ENCODE measurements around the gene DYRK2.

Gene DYRK2

DNA sequence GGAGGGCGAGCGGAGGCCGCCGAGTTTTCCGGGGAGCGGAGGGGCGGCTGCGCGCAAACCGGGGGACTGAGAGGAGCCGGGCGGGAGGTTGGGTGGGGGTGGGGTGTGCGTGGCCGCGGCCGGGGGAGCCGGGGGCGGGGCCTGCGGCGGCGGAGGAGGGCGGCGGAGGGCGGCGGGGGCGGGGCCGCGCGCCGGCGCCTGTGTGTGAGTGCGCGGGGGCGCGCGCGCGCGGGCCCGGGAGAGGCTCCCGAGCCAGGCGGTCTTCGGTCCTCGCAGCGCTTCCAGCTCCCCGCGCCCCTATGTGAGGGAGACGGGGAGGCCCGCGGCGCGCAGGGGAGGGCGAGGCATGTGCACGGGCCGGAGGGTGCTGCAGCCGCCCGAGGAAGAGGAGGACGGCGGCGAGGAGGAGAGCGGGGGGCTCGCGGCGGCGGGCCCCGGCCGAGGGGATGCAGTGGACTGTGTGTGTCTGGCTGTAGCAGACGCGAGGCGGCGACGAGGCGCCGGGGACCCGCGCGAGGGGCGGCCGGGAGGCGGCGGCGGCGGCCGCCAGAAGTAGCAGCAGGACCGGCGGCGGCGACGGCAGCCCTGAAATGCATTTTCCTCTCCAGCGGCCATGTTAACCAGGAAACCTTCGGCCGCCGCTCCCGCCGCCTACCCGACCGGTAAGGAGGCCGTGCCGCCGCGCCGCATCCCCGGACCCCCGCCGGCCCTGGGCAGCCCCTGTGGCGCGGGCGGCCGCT, at the start of gene DYRK2:
Gene DYRK2, plus strand, starts transcription at position 225 of the 740 bp plus-strand sequence. Its CDS starts 389 bp downstream, at position 614.
- DNase-seq: no peak

DNA sequence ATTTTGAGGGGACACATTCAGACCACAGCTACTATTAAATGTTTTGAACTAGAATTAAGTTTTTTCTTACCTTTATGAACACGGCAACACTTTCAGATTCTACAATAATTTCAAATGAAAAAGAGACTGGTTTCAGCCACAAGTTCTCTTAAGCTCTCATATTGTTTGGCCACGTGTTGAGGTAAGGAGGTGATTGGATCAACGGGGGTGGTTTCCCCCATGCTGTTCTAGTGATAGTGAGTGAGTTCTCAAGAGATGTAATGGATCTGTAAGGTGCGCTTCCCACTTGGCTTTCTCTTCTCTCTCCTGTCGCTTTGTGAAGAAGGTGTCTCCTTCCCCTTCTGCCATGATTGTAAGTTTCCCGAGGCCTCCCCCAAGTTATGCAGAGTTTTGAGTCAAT, 48.9 kb upstream of the DYRK2 start:
- DNase-seq: no peak

DNA sequence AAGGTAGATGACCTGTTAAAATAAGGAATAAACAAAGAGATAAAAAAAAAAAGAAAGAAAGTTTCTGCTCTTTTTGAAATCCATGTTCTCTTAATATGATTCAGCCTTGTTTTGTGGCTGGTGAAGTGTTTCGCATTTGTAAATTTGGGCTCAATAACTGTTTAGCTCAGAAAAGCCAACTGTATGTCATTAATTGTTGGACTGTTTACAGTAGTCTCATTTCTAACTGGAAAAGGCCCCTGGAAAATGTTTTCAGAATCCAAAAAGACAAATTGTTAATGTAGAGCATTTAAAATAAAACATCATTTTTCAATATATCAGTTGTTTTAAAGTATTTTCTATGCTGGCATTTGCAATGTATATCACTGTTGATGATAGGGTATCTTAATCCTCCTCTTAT, 47.4 kb upstream of the DYRK2 start:
- no peak for DNase-seq

DNA sequence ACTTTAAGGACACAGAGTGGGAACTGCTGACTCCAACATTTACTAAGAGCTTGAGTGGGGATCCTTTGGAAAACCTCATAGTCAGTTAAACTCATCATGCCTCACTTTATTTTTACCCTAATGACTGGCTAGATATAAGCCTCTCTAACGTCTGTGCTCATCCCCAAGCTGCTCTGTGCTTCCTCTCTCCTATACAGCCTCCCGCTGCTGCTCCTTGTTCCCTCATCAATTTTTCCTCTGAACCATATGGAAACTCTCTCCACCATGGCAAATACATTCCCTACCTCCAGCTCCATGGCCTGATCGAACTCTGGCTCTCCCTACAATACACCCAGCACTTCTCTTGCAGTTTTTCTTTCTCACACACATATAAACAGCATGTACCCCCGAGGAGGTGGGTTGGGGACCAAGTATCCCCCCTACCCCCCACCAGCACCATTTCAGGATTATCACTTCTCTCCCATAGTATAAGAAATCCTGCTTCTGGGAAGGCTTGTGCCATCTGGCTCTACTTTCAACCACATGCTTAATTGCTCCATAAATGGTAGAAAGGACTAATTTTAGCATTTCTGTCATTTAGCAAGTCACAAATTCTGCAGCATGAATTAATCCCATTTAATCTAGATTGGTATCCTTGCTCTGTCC, 39.2 kb upstream of the DYRK2 start:
- DNase-seq: no peak

DNA sequence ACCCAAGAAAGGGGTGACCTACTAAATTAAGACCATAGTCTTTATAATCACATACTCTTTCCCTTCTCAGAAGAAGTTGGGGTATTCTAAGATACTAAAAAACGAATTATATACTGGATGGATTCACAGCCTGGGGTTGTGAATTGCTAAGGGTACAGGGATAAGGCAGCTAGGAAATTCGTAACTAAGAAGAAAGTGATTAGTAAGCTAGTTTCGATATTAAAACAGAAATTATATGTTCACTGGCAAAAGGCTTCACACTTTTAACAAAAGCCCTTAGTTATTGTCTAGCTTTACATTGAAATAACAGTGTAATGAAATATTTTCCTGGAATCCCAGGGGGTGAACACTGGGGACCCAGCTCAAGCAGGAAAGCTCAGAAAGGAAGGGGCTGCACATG, 35.5 kb upstream of the DYRK2 start:
- no peak for DNase-seq

DNA sequence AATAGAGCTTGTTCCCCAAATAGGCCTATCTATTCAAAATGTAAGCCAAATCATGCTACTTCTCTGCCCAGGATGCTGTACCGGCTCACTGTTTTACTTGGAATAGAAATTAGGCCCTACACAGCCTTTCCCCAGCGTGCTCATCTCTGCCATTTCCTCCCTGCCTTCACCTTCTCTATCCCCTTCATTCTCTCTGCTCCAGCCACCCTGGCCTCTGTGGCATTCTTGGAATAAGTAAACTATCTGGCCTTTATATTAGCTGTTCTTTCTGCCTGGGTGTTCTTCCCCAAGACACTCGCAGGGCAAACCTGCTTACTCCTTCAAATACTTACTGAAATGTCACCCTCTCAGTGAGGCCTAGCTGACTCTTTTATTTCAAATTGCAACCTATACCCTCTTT, 30.9 kb upstream of the DYRK2 start:
- DNase-seq: no peak

DNA sequence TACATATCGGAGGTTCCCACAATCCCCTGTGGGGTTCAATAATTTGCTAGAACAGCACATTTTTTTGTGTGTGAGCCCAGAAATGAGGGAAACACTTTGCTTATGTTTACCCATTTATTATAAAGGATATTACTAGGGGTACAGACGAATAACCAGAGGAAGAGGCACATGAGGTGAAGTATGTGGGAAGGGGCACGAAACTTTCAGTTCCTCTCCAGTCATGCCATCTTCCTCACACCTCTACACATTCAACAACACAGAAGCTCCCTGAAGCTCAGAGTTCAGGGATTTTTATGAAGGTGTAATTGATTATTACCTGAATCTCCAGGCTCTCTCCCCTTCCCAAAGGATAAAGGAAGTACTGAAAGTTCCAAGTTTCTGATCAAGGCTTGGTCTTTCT, 30.2 kb upstream of the DYRK2 start:
- no peak for DNase-seq

DNA sequence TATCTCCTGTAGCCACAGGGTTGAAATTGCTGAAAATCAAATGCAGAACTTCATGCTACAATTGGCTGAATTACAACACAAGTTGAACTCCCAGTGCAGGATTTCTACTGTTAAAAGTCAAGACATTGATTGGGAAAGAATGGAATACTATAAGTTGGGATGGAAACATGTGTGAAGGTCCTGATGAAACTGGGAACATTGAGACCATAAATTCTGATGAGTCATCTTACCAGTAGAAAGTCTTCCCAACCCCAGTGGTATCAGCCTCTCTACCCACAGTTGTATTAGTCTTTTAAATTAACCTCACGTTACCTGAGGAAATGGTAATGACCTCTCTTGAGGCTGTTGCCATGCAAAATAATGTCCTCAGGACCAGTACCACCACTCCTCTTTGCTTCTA, 27.4 kb upstream of the DYRK2 start:
- DNase-seq: no peak

DNA sequence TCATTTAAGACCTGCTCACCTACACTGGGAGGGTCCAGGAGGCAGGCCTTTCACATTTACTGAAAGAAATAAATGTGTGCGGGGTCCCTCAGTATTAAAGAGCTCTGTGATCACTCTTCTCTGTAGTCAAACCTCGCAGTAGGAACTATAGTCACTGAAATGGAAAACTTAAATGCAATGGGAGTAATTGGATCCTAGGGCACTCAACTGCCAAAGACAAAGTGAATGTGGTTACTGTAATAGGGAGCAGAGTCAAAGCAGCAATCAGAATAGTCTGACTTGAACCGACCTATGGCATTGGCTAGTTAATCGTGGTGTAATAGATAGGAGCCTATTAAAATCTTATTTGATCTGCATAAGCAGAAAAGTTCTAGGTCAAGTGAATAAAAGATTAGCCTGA, 26.6 kb upstream of the DYRK2 start:
- no peak for DNase-seq

DNA sequence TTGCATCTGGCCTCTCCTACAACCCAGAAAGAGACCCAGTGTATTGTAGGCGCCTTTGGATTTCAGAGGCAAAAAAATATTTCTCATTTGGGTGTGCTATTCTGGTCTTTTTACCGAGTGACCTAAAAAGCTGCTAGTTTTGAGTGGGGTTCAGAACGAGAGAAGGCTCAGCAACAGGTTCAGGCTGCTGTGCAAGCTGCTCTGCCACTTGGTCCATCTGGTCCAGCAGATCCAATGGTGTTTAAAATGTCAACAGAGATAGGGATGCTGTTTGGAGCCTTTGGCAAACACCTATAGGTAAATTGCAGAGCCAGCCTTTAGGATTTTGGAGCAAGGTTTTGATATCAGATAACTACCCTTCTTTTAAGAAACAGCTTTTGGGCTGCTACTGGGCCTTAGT, 25.3 kb upstream of the DYRK2 start:
- no peak for DNase-seq

DNA sequence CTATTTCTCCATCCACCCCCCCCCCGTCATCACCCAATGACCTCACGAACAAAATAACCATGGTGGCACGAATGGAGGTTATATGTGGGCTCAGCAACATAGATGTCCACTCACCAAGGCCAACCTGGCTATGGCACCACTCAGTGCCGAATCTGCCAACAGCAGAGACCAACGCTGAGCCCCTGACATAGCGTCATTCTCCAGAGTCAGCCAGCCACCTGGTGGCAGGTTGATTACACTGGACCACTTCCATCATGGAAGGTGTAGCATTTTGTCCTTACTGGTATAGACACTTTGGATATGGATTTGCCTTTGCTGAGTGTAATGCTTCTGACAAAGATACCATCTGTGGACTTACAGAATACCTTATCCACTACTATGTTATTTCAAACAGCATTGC, 24.2 kb upstream of the DYRK2 start:
- no peak for DNase-seq

DNA sequence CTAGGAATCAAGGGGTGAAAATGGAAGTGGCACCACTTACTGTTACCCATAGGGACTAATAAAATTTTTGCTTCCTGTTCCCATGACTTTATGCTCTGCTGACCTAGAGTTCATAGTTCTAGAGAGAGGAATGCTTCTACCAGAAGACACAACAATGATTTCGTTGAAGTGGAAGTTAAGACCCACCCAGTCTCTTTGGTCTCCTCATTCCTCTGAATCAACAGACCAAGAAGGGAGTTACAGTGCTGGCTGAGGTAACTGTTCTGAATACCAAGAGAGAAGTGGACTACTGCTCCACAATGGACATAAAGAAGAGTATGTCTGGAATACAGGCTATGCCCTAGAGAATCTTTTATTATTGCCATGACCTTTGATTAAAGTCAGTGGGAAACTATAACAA, 23.5 kb upstream of the DYRK2 start:
- DNase-seq: no peak

DNA sequence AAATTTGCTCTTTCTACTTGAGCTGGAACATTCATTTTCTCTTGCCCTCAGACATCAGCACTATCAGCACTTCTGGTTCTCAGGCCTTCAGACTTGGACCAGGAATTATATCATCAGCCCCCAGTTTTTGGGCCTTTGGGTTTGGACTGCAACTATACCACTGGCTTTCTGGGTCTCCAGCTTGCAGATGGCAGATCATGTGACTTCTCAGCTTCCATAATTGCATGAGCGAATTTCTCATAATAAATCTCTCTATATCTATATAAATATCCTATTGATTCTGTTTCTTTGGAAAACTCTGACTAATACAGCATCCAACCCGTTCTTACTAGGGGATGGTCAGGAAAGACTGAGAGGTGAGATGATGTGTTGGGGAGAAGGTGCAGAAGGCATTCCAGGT, 22.4 kb upstream of the DYRK2 start:
- DNase-seq: no peak

DNA sequence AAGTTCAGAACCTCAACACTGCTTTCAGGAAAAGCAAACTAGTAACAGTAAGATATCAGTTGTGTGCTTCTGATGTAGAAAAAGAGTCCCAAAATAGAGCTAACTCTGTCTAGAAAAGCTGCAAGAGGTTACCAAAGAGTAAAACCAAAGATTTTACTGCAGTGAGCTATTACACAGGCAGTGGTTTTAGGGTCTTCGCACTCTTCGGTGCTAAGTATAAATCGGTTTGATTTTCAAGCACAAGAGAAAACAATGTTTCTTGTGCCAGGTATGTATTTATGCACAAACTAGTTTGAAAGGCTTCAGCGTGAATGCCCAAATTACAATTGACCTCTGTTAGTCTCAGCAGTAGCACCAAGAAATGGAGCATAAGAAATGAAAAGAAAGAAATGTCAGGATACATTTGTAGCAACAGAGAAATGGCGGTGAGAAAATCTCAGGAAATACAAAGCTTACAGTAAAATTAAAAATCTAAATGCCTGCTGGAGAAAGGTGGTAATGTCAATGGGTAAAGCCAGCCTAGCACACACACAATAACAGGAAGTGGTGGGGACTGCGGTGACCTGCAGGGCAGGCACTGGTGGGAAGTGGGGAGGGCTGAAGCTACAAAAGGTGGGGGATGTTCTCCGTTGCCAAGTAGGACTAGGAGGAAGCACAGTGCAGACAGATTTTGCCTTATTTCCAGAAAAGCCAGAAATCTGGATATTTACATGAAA, 18.0 kb upstream of the DYRK2 start:
- DNase-seq: no peak

DNA sequence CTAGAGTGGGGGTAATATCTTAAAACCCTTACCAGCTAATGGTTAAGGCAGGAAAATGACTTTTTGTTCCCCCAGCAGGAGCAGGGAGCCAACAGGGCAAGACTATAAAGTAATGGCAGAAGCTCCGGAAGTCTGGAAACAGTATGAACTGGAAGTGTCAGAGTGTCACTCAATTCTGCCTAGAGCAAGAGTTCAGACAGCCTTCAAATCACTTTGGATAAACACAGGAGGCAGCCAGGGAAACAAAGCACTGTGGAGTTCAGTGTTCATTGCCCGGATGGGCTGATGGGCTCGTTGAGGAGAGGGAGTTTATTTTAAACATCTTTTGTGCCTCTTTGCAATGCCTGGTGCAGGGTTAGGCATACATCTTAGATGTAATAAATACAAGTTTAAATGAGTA, 16.5 kb upstream of the DYRK2 start:
- DNase-seq: no peak

DNA sequence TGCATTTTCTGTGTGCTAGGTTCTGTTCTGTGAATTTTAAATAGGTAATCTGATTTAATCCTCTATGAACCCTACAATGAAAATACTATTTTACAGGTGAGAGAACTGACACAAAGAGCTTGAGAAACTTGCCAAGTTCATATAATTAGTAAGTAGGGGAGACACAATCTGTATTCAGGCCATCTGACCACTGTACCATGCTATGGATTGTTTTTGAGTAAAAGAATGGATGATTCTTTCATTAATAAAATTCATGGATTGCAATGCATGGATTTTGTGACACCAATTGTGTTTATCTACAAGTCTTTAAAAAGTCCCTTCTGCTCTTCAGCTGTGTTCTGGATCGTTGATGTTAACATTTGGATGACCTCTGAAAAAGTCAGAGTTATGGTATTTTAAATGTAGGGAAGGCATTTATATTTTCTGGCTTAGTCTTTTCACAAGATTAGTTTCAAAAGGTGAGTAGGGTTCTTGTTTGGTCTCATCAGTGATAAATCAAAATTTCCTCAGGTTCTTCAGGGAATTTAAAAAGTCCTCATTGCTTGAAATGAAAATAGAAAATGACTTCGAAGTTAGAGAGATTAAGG, 15.4 kb upstream of the DYRK2 start:
- DNase-seq: no peak

DNA sequence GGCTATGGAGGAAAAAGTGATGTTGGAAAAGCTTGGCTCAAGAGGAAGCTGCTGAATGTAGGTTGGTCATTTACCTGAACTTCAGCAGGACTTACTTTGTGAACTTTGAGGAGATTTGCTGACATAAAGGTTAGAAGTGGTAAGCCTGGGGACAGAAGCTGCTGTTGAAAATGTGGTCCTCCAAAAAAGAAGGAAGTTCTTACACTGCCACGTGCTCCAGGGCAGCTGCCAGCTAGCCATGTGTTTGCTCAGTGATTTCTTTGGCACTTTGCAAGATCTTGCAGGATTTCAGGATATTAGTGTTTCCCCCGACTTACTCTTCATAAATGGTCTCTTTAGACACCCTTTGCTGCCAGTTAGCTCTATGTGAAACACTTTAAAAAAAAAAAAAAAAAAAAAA, 14.8 kb upstream of the DYRK2 start:
- DNase-seq: no peak

DNA sequence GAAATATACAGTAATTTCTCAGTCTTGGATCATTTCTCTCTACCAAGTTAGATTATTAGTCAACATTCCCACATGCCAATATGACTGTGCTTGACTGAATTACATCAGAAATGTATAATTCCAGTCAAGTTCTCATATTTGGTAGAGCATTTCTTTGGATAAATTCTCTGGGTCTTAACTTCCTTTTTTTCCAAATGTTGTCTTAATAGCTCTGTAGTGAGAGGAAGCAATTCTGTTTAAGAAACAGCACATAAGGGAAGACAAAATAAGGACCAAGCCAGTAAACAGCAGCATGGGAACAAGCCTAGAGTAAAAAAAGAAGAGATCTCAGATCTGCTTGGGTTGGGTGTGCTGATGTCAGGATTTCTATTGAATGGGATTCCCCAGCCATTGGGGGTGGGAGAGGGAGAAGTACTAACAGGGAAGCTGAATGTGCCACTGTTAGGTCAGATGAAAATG, 14.2 kb upstream of the DYRK2 start:
- no peak for DNase-seq

DNA sequence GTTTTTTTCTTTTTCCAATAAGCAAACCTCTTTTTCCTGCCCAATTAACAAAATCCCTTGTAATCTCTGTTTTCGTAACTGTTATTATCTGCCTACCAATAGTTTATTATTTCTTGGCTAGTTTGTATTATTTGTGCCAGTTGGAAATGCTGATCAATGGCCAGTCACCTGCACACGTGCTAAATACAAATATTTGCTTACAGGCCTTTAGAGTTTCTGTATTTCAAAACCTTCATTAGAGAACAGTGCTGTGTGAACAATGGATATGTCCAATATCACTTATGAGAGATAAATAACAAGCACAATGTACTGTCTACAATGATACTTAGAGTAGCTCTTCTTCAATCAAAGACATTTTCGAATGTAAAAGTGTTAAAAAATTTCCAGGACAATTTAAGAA, 10.8 kb upstream of the DYRK2 start:
- DNase-seq: no peak

DNA sequence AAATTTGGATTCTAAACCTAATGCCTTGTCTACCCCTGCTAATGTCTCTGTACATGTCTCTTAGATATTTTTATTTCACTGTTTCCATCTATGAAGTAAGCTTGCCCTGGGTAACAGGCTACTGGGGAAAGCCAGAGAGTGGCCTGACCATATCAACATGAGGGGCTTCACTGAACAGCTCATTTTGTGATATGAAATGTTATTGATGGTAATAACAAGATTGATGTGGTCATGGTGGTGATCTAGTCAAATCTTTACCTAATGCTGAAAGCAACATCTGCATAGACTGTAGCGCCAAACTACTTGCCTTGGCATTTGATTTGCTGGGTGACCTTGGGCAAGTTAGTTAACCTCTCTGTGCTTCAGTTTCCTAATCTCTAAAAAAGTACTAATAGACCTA, 9.9 kb upstream of the DYRK2 start:
- DNase-seq: no peak

DNA sequence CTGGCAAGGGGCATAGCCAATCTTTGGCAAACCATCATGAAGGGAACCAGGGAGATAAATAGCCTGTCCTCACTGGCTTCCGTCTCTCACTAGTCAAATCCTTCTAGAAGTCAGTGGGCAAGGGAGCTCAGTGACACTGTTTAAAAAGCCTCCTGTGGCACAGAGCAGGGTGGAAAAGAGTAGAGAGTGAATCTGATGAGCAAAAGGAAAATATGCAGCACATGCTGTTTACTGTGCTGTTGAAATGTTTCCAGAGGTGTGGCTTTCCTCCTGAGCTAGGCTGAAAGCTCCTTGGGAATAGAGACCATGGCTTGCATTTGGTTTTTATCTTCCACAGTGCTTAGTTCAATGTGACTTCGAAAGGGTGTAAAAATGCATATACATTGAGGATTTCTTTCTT, 7.7 kb upstream of the DYRK2 start:
- DNase-seq: no peak

DNA sequence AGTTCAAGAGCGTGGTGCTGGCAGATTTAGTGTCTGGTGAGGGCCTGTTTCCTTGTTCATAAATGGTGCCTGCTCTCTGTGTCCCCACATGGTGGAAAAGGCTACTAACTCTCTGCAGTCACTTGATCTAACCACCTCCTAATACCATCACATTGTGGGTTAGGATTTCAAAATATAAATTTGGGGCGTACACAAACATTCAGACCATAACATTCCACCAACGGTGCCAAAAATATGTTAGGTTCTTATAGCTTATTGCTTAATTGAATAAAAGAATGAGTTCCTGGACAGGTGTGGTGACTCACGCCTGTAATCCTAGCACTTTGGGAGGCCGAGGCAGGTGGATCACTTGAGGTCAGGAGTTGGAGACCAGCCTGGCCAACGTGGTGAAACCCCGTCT, 3.4 kb upstream of the DYRK2 start:
- DNase-seq: no peak

DNA sequence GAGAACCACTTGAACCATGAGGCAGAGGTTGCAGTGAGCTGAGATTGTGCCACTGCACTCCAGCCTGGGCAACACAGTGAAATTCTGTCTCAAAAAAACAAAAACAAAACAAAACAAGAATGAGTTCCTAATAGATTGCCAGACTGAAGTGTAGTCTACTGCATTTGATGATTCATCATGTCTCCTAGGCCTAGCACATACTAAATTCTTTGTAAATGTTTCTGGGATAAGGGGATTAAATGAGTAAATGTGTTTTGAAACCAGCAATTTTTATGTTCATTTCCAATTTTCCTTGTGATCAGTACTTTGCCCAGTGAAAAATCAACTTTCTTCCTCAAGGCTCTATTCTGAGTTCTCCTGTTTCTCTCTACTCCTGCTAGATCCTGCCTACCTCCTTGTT, 2.9 kb upstream of the DYRK2 start:
- no peak for DNase-seq

DNA sequence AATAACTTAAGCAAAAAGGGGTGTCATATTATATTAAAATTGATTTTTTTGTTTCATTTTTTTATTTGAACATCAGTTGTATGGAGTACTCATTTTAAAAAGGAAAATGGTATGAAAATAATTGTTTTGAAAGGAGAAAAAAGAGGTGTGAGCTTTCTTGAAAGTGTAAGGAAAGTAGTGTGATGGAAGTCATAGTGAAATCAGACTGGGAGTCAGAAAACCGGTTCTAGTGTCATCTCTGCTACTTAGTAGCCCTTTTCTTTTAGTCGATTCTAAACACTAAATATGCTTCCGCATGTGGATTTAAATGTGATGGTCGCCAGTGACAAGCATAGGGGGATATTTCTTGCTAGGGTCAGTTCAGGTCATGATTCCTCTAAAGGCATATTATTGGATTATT, 1.8 kb upstream of the DYRK2 start:
- DNase-seq: no peak

Data from NCI-H1417 treated with DMSO at 0.1 percent for 48 hours (cell line).